Measurements from ENCODE around the gene NOSTRIN.
"Not testable (repeated sequence)": the region's sequence is repeated elsewhere in the genome, so short reads cannot be mapped to it uniquely, and the experiment has no call there.

NOSTRIN gene

GRCh38 chr2:168767258-168767657 lies 35.2 kb upstream of the NOSTRIN start:
- no peaks in the 10 kb centered on the region for H3K27me3 ChIP-seq (ENCODE audit: insufficient read depth, poor library complexity, severe bottlenecking)
- DNase-seq (ENCODE audit: low read depth in 1 of 2, low spot score in 1 of 2): no peak
- no peak overlapping the region for H3K27ac ChIP-seq (replicated peaks)
- H3K4me3 ChIP-seq (replicated peaks; ENCODE audit: insufficient read depth, low read length): no peak overlapping the region
- TF ChIP-seq SPI1 (IDR thresholded peaks at IDR 0.05; ENCODE audit: borderline replicate concordance, low read depth): no peak
- TF ChIP-seq REST (IDR thresholded peaks at IDR 0.05; ENCODE audit: insufficient replicate concordance, low read depth): no peak
- no peak for TF ChIP-seq CTCF (IDR thresholded peaks at IDR 0.05; ENCODE audit: insufficient read depth, low read length)
- TF ChIP-seq POLR2AphosphoS5 (IDR thresholded peaks at IDR 0.05; ENCODE audit: low read depth): no peak
- TF ChIP-seq GABPA (IDR thresholded peaks at IDR 0.05; ENCODE audit: low read depth): no peak

- not testable (repeated sequence) for H3K27me3 ChIP-seq (ENCODE audit: insufficient read depth, poor library complexity, severe bottlenecking); DNase-seq (ENCODE audit: low read depth in 1 of 2, low spot score in 1 of 2); H3K27ac ChIP-seq (replicated peaks); H3K4me3 ChIP-seq (replicated peaks; ENCODE audit: insufficient read depth, low read length)
Measured at GRCh38 chr2:168768357-168768756, 34.1 kb upstream of the NOSTRIN start.

- no peak for DNase-seq (ENCODE audit: low read depth in 1 of 2, low spot score in 1 of 2)
- no peaks in the 10 kb centered on the region for H3K27me3 ChIP-seq (ENCODE audit: insufficient read depth, poor library complexity, severe bottlenecking)
- TF ChIP-seq CTCF (IDR thresholded peaks at IDR 0.05; ENCODE audit: insufficient read depth, low read length): no peak
- TF ChIP-seq GABPA (IDR thresholded peaks at IDR 0.05; ENCODE audit: low read depth): no peak
- TF ChIP-seq POLR2AphosphoS5 (IDR thresholded peaks at IDR 0.05; ENCODE audit: low read depth): no peak
- no peak for TF ChIP-seq SPI1 (IDR thresholded peaks at IDR 0.05; ENCODE audit: borderline replicate concordance, low read depth)
- TF ChIP-seq REST (IDR thresholded peaks at IDR 0.05; ENCODE audit: insufficient replicate concordance, low read depth): no peak
- H3K27ac ChIP-seq (replicated peaks): no peak overlapping the region
- H3K4me3 ChIP-seq (replicated peaks; ENCODE audit: insufficient read depth, low read length): no peak overlapping the region
Measured at GRCh38 chr2:168770796-168771195, 31.6 kb upstream of the NOSTRIN start.

GRCh38 chr2:168772704-168773103 lies 29.7 kb upstream of the NOSTRIN start:
- DNase-seq (ENCODE audit: low read depth in 1 of 2, low spot score in 1 of 2): no peak
- no peaks in the 10 kb centered on the region for H3K27me3 ChIP-seq (ENCODE audit: insufficient read depth, poor library complexity, severe bottlenecking)
- no peak for TF ChIP-seq GABPA (IDR thresholded peaks at IDR 0.05; ENCODE audit: low read depth)
- TF ChIP-seq SPI1 (IDR thresholded peaks at IDR 0.05; ENCODE audit: borderline replicate concordance, low read depth): no peak
- H3K27ac ChIP-seq (replicated peaks): no peak overlapping the region
- H3K4me3 ChIP-seq (replicated peaks; ENCODE audit: insufficient read depth, low read length): no peak overlapping the region

GRCh38 chr2:168773128-168773527 lies 29.3 kb upstream of the NOSTRIN start:
- Histone ChIP-seq H3K27me3 (ENCODE audit: insufficient read depth, poor library complexity, severe bottlenecking) (no peaks in the 10 kb centered on the region), H3K27ac (replicated peaks) (no peak overlapping the region), H3K4me3 (replicated peaks; ENCODE audit: insufficient read depth, low read length) (no peak overlapping the region)
- no peak for TF ChIP-seq POLR2AphosphoS5 (IDR thresholded peaks at IDR 0.05; ENCODE audit: low read depth)
- TF ChIP-seq GABPA (IDR thresholded peaks at IDR 0.05; ENCODE audit: low read depth): no peak
- TF ChIP-seq REST (IDR thresholded peaks at IDR 0.05; ENCODE audit: insufficient replicate concordance, low read depth): no peak
- no peak for TF ChIP-seq CTCF (IDR thresholded peaks at IDR 0.05; ENCODE audit: insufficient read depth, low read length)
- no peak for TF ChIP-seq SPI1 (IDR thresholded peaks at IDR 0.05; ENCODE audit: borderline replicate concordance, low read depth)
- no peak for DNase-seq (ENCODE audit: low read depth in 1 of 2, low spot score in 1 of 2)

Measured in HL-60 (cell line).